ENCODE results near the gene CES2.

The CES2 gene

DNA sequence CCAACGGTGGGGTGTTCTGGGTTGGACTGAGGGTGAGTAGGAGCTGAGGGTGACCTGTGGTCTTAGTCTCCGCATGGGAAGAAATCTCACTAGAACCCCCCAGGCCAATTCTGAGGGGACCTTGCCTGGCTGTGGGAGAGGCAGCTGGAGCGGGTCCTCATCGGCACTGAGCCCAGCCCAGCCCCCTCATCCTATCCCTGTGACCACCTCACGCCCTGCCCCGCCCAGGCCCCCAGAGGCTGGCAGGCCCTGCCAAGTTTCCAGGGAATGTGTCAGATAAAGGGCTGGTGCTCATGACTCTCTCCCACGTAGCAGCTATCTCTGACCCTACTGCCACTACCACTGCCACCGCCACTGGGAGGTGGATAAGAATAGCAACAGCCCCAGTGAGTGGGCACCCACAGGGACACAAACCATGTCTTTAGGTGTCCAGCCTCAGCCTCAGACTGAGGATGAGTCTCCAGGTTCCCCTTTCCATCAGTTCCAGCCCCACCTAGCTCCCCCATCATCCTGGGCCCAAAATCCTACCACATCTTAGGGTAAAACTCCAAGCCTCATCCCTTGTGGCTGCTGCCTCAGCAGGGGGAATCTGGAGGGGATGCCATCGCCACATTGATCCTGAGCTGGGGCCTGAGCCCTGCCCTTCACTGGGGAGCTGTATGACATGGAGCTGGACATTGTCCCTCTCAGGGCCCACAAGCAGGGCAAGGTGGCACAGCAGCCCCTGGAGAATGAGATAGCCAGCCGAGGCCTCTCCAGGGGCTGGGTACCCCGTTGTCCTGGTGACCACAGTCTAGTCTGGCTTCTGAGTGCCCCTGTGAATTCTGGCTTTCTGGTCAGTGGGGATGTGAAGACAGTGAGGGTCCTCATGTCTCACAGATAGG is 31.5 kb upstream of the CES2 start:
- Histone ChIP-seq H3K4me3 (ENCODE audit: low read length) (no peak overlapping the region), H3K9me3 (ENCODE audit: control insufficient read depth, low read length) (no peaks in the 10 kb centered on the region), H3K9ac (ENCODE audit: low read length) (no peak overlapping the region), H3K27me3 (replicated peaks; ENCODE audit: control insufficient read depth, insufficient read depth, low read length) (peaks cover 15% of the 10 kb centered on the region), H3K4me1 (ENCODE audit: control insufficient read depth, insufficient read depth, low read length) (peaks cover 19% of the 10 kb centered on the region), H3K36me3 (ENCODE audit: control insufficient read depth, insufficient read depth, low read length, severe bottlenecking) (no peaks in the 10 kb centered on the region)
- no peak for DNase-seq (ENCODE audit: low read depth)

DNA sequence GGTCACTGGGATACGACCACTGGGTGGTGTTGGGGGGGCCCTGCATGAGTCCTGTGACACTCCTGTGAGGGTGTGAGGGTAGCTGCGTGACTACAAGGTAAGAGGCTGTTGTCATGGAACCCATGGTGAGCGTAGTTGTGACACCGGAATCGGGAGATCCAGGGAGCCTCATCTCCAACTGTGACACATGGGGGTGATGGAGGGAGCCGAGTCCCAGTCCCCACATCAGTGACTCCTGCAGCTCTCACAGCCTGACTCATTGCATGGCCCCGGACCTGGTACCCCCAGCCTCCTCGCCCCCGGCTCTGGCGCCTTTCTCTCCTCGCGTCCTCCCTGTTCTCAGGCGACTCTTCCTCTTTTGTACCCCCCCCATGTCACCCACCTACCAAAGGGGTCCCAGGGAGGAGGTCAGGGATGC is 30.9 kb upstream of the CES2 start:
- Histone ChIP-seq H3K4me1 (ENCODE audit: control insufficient read depth, insufficient read depth, low read length) (peaks cover 16% of the 10 kb centered on the region), H3K9me3 (ENCODE audit: control insufficient read depth, low read length) (no peaks in the 10 kb centered on the region), H3K36me3 (ENCODE audit: control insufficient read depth, insufficient read depth, low read length, severe bottlenecking) (no peaks in the 10 kb centered on the region), H3K27me3 (replicated peaks; ENCODE audit: control insufficient read depth, insufficient read depth, low read length) (peaks cover 19% of the 10 kb centered on the region), H3K4me3 (ENCODE audit: low read length) (no peak overlapping the region), H3K9ac (ENCODE audit: low read length) (no peak overlapping the region)
- DNase-seq (ENCODE audit: low read depth): no peak

DNA sequence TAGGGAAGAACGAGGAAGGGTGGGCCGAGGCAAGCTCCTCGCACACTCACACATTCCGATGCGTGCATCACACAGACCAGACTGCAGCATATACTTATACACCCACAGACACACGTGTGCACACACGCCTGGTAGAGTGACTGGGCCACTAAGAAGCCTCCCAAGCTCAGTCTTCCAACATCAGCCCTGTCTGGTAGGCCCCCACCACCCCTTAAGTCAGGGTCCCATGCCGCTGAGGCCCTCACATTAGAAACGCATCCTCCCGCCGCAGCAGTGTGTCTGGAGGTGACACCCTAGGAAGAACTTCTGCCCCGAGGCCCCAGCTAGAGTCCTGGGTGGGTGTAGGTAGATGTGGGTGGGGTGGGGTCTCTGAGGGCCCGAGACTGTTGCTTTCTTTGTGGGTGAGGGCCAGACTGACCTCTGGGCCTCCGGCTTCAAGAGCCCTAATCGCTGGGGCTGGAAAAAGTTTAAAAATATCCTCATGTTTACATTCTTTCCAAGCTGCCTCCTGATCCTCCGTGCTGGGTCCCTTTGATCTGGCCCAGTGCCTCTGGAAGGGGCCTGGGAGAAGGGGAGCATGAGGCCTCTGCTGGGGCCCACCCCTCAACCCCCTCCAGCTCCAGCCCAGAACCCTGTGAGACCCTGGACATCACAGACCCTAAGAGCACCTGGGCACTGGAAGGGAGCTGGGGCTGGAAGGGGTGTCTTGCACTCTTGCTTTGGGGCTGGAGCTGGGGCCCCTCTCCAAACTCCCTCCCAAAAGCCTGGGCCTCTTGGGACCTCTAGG is 30.3 kb upstream of the CES2 start:
- Histone ChIP-seq H3K4me3 (ENCODE audit: low read length) (no peak overlapping the region), H3K36me3 (ENCODE audit: control insufficient read depth, insufficient read depth, low read length, severe bottlenecking) (no peaks in the 10 kb centered on the region), H3K4me1 (ENCODE audit: control insufficient read depth, insufficient read depth, low read length) (peaks cover 10% of the 10 kb centered on the region), H3K9me3 (ENCODE audit: control insufficient read depth, low read length) (no peaks in the 10 kb centered on the region), H3K9ac (ENCODE audit: low read length) (no peak overlapping the region), H3K27me3 (replicated peaks; ENCODE audit: control insufficient read depth, insufficient read depth, low read length) (peaks cover 24% of the 10 kb centered on the region)
- DNase-seq (ENCODE audit: low read depth): peak; percentile 41

DNA sequence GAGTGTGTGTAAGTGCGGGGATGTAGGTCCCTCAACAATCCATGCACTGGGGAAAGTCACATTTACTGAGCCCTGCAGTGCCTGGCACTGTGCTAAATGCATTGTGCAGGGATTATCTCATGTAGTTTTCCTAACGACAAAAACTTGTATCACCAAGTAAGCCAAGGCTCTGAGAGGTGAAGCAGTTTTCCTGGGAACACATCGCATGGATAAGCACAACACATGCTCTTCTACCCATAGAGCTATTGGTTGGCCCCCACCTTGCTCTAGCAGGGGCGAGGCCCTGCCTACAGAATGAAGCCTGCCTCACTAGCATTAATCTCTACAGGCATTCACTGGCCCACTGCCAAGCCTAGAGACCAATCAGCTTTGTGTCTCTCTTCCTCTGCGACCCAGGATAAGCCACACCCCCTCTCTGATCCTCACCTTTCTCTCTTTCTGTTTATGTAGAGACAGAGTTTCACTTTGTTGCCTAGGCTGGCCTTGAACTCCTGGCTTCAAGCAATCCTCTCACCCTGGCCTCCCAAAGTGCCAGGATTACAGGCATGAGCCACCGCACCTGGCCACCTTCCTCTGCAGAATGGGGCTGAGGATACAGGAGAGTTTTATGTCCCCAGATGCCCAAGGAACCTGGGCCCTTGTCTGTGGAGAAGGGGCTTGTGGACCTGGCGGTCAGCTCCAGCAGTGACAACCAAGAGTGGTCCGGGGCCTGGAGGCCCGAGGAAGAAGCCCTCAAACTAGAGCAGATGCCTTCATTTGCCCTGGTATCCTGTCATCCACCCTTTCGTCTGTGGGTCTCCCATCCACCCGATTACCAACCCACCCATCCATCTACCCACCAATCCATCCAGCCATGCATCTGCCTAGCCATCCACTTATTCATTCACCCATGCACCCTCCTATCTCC is 29.4 kb upstream of the CES2 start:
- H3K9me3 ChIP-seq (ENCODE audit: control insufficient read depth, low read length): no peaks in the 10 kb centered on the region
- no peak overlapping the region for H3K9ac ChIP-seq (ENCODE audit: low read length)
- peaks cover 28% of the 10 kb centered on the region for H3K27me3 ChIP-seq (replicated peaks; ENCODE audit: control insufficient read depth, insufficient read depth, low read length)
- peaks cover 3% of the 10 kb centered on the region for H3K4me1 ChIP-seq (ENCODE audit: control insufficient read depth, insufficient read depth, low read length)
- no peak for DNase-seq (ENCODE audit: low read depth)
- no peak overlapping the region for H3K4me3 ChIP-seq (ENCODE audit: low read length)
- no peaks in the 10 kb centered on the region for H3K36me3 ChIP-seq (ENCODE audit: control insufficient read depth, insufficient read depth, low read length, severe bottlenecking)

DNA sequence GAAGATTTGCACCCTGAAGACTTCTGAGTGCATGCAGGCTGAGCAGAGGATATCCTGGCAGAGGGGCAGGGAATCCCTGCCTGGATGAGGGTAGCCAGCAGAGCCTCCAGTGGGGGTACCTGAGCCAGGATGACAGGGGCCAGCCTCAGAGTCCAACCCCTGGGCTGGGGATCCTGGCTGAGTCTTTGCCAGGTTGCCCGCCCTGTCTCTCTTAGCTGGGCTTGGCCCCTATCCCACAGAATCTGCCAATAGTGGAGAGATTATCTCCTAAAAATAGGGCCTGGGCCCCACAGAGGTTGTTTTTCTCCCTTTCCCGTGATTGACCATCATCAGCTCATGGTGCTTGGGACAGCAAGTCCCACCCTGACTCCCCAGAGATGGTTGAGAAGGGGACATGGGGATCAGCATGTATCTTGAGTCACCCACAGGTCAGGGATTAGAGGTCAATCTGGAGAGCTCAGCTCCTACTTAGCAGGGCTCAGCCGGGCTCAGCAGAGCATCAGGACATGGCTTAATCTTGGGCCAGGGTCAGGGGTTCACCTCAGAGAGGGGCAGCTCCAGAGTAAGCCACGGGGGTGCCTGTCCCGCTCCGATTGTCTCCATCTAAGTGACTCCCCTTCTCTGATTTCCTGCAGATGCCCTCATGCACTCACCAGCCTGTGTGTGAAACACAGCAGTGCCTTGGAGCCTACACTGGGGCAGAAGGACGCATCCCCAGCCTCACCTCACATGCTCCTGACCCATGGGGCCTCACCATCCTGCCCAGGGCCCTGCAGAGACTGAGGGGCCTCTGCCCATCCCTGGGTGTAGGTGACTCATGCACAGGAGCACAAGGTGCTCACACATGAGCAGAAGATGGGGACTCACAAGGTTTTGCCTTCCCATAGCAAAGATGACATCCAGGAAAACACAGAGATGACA is 28.1 kb upstream of the CES2 start:
- Histone ChIP-seq H3K4me3 (ENCODE audit: low read length) (no peak overlapping the region), H3K4me1 (ENCODE audit: control insufficient read depth, insufficient read depth, low read length) (no peaks in the 10 kb centered on the region), H3K9me3 (ENCODE audit: control insufficient read depth, low read length) (no peaks in the 10 kb centered on the region), H3K9ac (ENCODE audit: low read length) (no peak overlapping the region), H3K36me3 (ENCODE audit: control insufficient read depth, insufficient read depth, low read length, severe bottlenecking) (no peaks in the 10 kb centered on the region), H3K27me3 (replicated peaks; ENCODE audit: control insufficient read depth, insufficient read depth, low read length) (peaks cover 34% of the 10 kb centered on the region)
- DNase-seq (ENCODE audit: low read depth): no peak

- Histone ChIP-seq H3K4me3 (ENCODE audit: low read length) (no peak overlapping the region), H3K9ac (ENCODE audit: low read length) (no peak overlapping the region), H3K4me1 (ENCODE audit: control insufficient read depth, insufficient read depth, low read length) (no peaks in the 10 kb centered on the region), H3K27me3 (replicated peaks; ENCODE audit: control insufficient read depth, insufficient read depth, low read length) (peaks cover 34% of the 10 kb centered on the region), H3K36me3 (ENCODE audit: control insufficient read depth, insufficient read depth, low read length, severe bottlenecking) (no peaks in the 10 kb centered on the region), H3K9me3 (ENCODE audit: control insufficient read depth, low read length) (no peaks in the 10 kb centered on the region)
- DNase-seq (ENCODE audit: low read depth): no peak
Measured at GRCh38 chr16:66908116-66908515, 27.2 kb upstream of the CES2 start.

DNA sequence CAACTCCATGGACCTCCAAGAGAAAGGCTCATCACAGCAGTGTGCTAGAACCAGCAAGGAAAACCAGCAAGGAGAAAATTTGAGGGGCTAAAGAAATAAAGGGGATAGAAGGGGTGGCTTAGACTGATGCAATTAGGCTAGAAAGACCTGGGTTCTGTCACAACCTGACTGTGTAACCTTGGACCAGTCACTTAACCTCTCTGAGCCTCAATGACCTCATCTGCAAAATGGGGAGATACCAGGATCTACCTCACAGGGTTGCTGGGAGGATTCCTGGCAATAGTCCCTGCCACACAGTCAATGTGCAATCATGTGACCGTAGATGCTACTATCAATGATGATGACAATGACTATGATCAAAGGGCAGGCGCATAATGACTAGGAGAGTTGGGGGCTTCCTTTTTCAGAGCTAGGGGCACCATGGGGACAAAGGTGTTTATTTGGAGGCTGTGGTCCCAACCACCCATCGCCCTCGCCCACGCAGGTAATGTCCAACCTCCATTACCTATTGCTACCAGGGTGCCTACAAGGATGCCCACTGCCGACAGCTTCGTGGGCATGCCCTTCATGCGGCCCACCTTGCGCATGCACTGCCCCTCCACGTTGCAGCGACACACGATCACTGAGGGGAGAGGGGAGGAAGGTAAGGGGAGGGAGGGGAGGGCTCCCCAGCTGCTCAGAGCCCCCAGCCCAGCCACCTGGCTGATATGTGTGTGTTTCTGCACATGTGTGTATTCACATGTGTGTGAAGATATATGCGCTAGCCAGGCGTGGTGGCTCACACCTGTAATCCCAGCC is 26.4 kb upstream of the CES2 start:
- H3K36me3 ChIP-seq (ENCODE audit: control insufficient read depth, insufficient read depth, low read length, severe bottlenecking): no peaks in the 10 kb centered on the region
- H3K9me3 ChIP-seq (ENCODE audit: control insufficient read depth, low read length): no peaks in the 10 kb centered on the region
- no peaks in the 10 kb centered on the region for H3K4me1 ChIP-seq (ENCODE audit: control insufficient read depth, insufficient read depth, low read length)
- H3K27me3 ChIP-seq (replicated peaks; ENCODE audit: control insufficient read depth, insufficient read depth, low read length): peaks cover 34% of the 10 kb centered on the region
- H3K9ac ChIP-seq (ENCODE audit: low read length): no peak overlapping the region
- no peak overlapping the region for H3K4me3 ChIP-seq (ENCODE audit: low read length)
- DNase-seq (ENCODE audit: low read depth): no peak

DNA sequence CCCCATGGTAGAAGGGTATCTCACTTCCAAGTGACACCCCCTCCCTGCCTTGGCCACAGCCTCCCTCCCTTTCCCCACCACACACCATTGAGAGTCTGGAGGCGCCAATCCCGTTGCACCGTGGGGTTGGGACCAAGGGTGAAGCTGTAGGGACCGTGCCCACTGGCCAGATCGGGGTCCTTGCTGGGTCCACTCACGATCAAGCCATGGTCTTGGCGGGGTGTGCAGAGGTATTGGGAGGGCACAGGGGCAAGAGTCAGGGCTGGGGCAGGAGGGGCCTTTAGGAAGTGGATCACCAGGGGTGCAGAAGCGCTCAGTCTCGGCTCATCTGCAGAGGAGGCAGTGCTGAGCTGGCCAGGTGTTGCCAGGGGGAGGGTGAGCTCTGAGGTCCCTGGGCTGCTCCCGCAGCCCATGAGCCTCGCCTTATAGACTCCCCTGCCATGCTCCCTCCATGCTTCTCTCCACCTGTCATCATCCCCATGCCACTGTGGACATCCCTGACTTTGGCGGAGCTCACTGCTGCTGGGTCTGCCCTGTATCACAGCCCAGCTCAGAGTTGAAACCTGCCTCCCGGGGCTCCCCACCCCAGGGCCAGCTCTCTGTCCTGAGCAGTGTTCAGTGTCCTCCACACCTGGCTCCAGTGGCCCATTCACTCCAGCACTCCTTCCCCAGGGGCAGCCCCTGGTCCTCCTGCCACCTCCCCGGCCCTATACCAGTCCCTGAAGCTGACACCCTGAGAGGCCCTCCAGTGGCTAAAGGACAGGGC is 25.0 kb upstream of the CES2 start:
- Histone ChIP-seq H3K9ac (ENCODE audit: low read length) (no peak overlapping the region), H3K9me3 (ENCODE audit: control insufficient read depth, low read length) (no peaks in the 10 kb centered on the region), H3K27me3 (replicated peaks; ENCODE audit: control insufficient read depth, insufficient read depth, low read length) (peaks cover 47% of the 10 kb centered on the region), H3K36me3 (ENCODE audit: control insufficient read depth, insufficient read depth, low read length, severe bottlenecking) (no peaks in the 10 kb centered on the region), H3K4me1 (ENCODE audit: control insufficient read depth, insufficient read depth, low read length) (no peaks in the 10 kb centered on the region), H3K4me3 (ENCODE audit: low read length) (no peak overlapping the region)
- no peak for DNase-seq (ENCODE audit: low read depth)

GRCh38 chr16:66911112-66911511 is 24.2 kb upstream of the CES2 start:
- Histone ChIP-seq H3K9ac (ENCODE audit: low read length) (no peak overlapping the region), H3K4me3 (ENCODE audit: low read length) (no peak overlapping the region), H3K36me3 (ENCODE audit: control insufficient read depth, insufficient read depth, low read length, severe bottlenecking) (no peaks in the 10 kb centered on the region), H3K9me3 (ENCODE audit: control insufficient read depth, low read length) (no peaks in the 10 kb centered on the region), H3K27me3 (replicated peaks; ENCODE audit: control insufficient read depth, insufficient read depth, low read length) (peaks cover 48% of the 10 kb centered on the region), H3K4me1 (ENCODE audit: control insufficient read depth, insufficient read depth, low read length) (no peaks in the 10 kb centered on the region)
- no peak for DNase-seq (ENCODE audit: low read depth)
